Neural cell (in vitro differentiated cells): Measurements from ENCODE around the gene COL5A1. TPM values are rescaled to one million over a fixed set of nuclear protein-coding genes. Genes with fewer than 3 reads are reported as not detected.

Experiments
- H2AFZ ChIP-seq: fragments of 200-600, 300-800 bp; sonication (generic), shearing (Covaris generic); 2 replicates; pipeline ENCODE4 v1.6.0; 2014; ENCODE audit warnings: low read depth, mild to moderate bottlenecking, antibody characterized with exemption, low read length, moderate library complexity
- H3F3A ChIP-seq: fragments of 200-600 bp; shearing (Covaris generic); 2 replicates; pipeline ENCODE4 v1.6.1; 2016; ENCODE audit warnings: mild to moderate bottlenecking, moderate library complexity, mixed read lengths, antibody characterized with exemption, low read length; ENCODE audit not compliant: insufficient read depth, poor library complexity, severe bottlenecking
- H3K27ac ChIP-seq: fragments of 200-600, 300-800 bp; sonication (generic), shearing (Covaris generic); 2 replicates; pipeline ENCODE4 v1.5.1; 2014; ENCODE audit warnings: mild to moderate bottlenecking, low read length, moderate library complexity
- H3K27me3 ChIP-seq: fragments of 300-800, 200-600 bp; sonication (generic), shearing (Covaris generic); 2 replicates; pipeline ENCODE4 v1.6.0; 2014; ENCODE audit warnings: mild to moderate bottlenecking, low read depth, low read length, moderate library complexity; ENCODE audit not compliant: insufficient read depth
- H3K36me3 ChIP-seq: fragments of 300-800, 200-600 bp; sonication (generic), shearing (Covaris generic); 2 replicates; pipeline ENCODE4 v1.5.1; 2014; ENCODE audit warnings: mild to moderate bottlenecking, antibody characterized with exemption, low read length, moderate library complexity; ENCODE audit not compliant: insufficient read depth
- H3K4me2 ChIP-seq: fragments of 300-800, 200-600 bp; sonication (generic), shearing (Covaris generic); 2 replicates; pipeline ENCODE4 v1.6.0; 2014; ENCODE audit warnings: mild to moderate bottlenecking, low read length
- H3K4me3 ChIP-seq: fragments of 300-800, 200-600 bp; sonication (generic), shearing (Covaris generic); 2 replicates; pipeline ENCODE4 v1.5.1; 2014; ENCODE audit warnings: mild to moderate bottlenecking, low read length, moderate library complexity
- H3K79me2 ChIP-seq: fragments of 200-600 bp; shearing (Covaris generic); replicated peaks from 2 replicates; pipeline ENCODE4 v1.6.0; 2014; ENCODE audit warnings: mild to moderate bottlenecking, low read length, moderate library complexity; ENCODE audit not compliant: insufficient read depth
- H3K9ac ChIP-seq: fragments of 300-800, 200-600 bp; sonication (generic), shearing (Covaris generic); 2 replicates; pipeline ENCODE4 v1.6.1; 2016; ENCODE audit warnings: mild to moderate bottlenecking, low read length, mixed read lengths
- H3K9me2 ChIP-seq: fragments of 200-600 bp; shearing (Covaris generic); 2 replicates; pipeline ENCODE4 v1.6.1; 2016; ENCODE audit warnings: mild to moderate bottlenecking, low read length, mixed read lengths; ENCODE audit not compliant: insufficient read depth
- H3K9me3 ChIP-seq: fragments of 200-600, 300-800 bp; sonication (generic), shearing (Covaris generic); 2 replicates; pipeline ENCODE4 v1.6.1; 2016; ENCODE audit warnings: mild to moderate bottlenecking, mixed run types, low read length, moderate library complexity, mixed read lengths
- H4K20me1 ChIP-seq: fragments of 200-600 bp; shearing (Covaris generic); 2 replicates; pipeline ENCODE4 v1.6.1; 2016; ENCODE audit warnings: mild to moderate bottlenecking, mixed run types; ENCODE audit not compliant: insufficient read depth
- CTCF ChIP-seq: fragments of 450-650 bp; IDR thresholded peaks from 2 replicates; pipeline ENCODE4 v1.5.1; 2014; ENCODE audit warnings: antibody characterized with exemption, mild to moderate bottlenecking, moderate library complexity; ENCODE audit not compliant: poor library complexity, severe bottlenecking
- EP300 ChIP-seq: fragments of 450-650 bp; conservative IDR thresholded peaks from 2 replicates; pipeline ENCODE4 v1.6.1; 2014; ENCODE audit warnings: antibody characterized with exemption, mild to moderate bottlenecking, moderate library complexity; ENCODE audit not compliant: poor library complexity, severe bottlenecking
- EZH2 ChIP-seq: fragments of 200-600, 300-800 bp; shearing (Covaris generic), sonication (generic); IDR thresholded peaks from 2 replicates; pipeline ENCODE4 v1.6.1; 2014; ENCODE audit warnings: antibody characterized with exemption, low read length, borderline replicate concordance, mild to moderate bottlenecking; ENCODE audit not compliant: insufficient read depth, poor library complexity, severe bottlenecking
- MXI1 ChIP-seq: fragments of 450-650 bp; conservative IDR thresholded peaks from 2 replicates; pipeline ENCODE4 v1.6.1; 2014; ENCODE audit warnings: antibody characterized with exemption, mild to moderate bottlenecking; ENCODE audit not compliant: poor library complexity, severe bottlenecking
- POLR2AphosphoS5 ChIP-seq: IDR thresholded peaks from 2 replicates; pipeline ENCODE4 v1.6.1; 2012
- RAD21 ChIP-seq: fragments of 450-650 bp; conservative IDR thresholded peaks from 2 replicates; pipeline ENCODE4 v1.6.1; 2014; ENCODE audit warnings: antibody characterized with exemption, mild to moderate bottlenecking, moderate library complexity
- SMC3 ChIP-seq: fragments of 450-650 bp; conservative IDR thresholded peaks from 2 replicates; pipeline ENCODE4 v1.6.1; 2014; ENCODE audit warnings: antibody characterized with exemption, mild to moderate bottlenecking, moderate library complexity; ENCODE audit not compliant: poor library complexity
- TAF1 ChIP-seq: IDR thresholded peaks from 2 replicates; pipeline ENCODE4 v1.6.1; 2012; ENCODE audit warnings: low read depth
- polyA plus RNA-seq: library from polyadenylated mRNA; depleted of rRNA; stranded (reverse); fragments of >200 nt; gene quantifications from 2 replicates; pipeline ENCODE4 v1.2.3, GENCODE V29; 2014
- TF ChIP-seq, protein P1 (sequence below): IDR thresholded peaks from 2 replicates; pipeline ENCODE4 v1.6.1; 2012; ENCODE audit warnings: borderline replicate concordance

COL5A1 gene
- polyA plus RNA-seq, 1 donor from 2014 or later = not detected

GRCh38 chr9:134620751-134621557 lies 20.6 kb upstream of the COL5A1 start:
- no peaks in the 10 kb centered on the region for H3F3A ChIP-seq

GRCh38 chr9:134621558-134622110 lies 20.0 kb upstream of the COL5A1 start:
- Histone ChIP-seq H4K20me1 (no peaks in the 10 kb centered on the region), H3K9ac (no peak overlapping the region), H3K27ac (no peak overlapping the region), H3K9me3 (no peaks in the 10 kb centered on the region), H3K36me3 (no peaks in the 10 kb centered on the region), H3K4me2 (no peak overlapping the region), H3F3A (no peaks in the 10 kb centered on the region), H3K27me3 (no peaks in the 10 kb centered on the region), H3K9me2 (no peaks in the 10 kb centered on the region), H2AFZ (no peak overlapping the region), H3K4me3 (no peak overlapping the region), H3K79me2 (no peaks in the 10 kb centered on the region)
- TF ChIP-seq TAF1 (no peak), RAD21 (no peak), POLR2AphosphoS5 (no peak), EZH2 (no peak), MXI1 (no peak), CTCF (no peak)
- TF ChIP-seq, protein P1, sequence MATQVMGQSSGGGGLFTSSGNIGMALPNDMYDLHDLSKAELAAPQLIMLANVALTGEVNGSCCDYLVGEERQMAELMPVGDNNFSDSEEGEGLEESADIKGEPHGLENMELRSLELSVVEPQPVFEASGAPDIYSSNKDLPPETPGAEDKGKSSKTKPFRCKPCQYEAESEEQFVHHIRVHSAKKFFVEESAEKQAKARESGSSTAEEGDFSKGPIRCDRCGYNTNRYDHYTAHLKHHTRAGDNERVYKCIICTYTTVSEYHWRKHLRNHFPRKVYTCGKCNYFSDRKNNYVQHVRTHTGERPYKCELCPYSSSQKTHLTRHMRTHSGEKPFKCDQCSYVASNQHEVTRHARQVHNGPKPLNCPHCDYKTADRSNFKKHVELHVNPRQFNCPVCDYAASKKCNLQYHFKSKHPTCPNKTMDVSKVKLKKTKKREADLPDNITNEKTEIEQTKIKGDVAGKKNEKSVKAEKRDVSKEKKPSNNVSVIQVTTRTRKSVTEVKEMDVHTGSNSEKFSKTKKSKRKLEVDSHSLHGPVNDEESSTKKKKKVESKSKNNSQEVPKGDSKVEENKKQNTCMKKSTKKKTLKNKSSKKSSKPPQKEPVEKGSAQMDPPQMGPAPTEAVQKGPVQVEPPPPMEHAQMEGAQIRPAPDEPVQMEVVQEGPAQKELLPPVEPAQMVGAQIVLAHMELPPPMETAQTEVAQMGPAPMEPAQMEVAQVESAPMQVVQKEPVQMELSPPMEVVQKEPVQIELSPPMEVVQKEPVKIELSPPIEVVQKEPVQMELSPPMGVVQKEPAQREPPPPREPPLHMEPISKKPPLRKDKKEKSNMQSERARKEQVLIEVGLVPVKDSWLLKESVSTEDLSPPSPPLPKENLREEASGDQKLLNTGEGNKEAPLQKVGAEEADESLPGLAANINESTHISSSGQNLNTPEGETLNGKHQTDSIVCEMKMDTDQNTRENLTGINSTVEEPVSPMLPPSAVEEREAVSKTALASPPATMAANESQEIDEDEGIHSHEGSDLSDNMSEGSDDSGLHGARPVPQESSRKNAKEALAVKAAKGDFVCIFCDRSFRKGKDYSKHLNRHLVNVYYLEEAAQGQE = no peak

More at GRCh38 chr9:134620751-134621557, 20.6 kb upstream of the COL5A1 start:
- Histone ChIP-seq H3K9me2 (no peaks in the 10 kb centered on the region), H3K27me3 (no peaks in the 10 kb centered on the region), H4K20me1 (no peaks in the 10 kb centered on the region), H3K27ac (no peak overlapping the region), H3K9me3 (no peaks in the 10 kb centered on the region), H2AFZ (no peak overlapping the region), H3K4me2 (no peak overlapping the region), H3K79me2 (no peaks in the 10 kb centered on the region), H3K4me3 (no peak overlapping the region), H3K36me3 (no peaks in the 10 kb centered on the region), H3K9ac (no peak overlapping the region)
- TF ChIP-seq, protein P1 = no peak
- no peak for TF ChIP-seq POLR2AphosphoS5
- TF ChIP-seq TAF1 = no peak
- TF ChIP-seq EZH2 = no peak
- no peak for TF ChIP-seq MXI1
- TF ChIP-seq CTCF = no peak
- no peak for TF ChIP-seq EP300
- TF ChIP-seq RAD21 = no peak
- no peak for TF ChIP-seq SMC3
